Activated naive CD8-positive, alpha-beta T cell treated with anti-CD3 and anti-CD28 coated beads, Interleukin-2, amount 50 U/mL, for 16 hours (primary cell): ENCODE data around the gene LGR5.

Experiments
- DNase-seq: peaks from one replicate; pipeline ENCODE4 v3.0.0-alpha.2; 2020; ENCODE audit warnings: low read depth, low spot score

The LGR5 gene

DNA sequence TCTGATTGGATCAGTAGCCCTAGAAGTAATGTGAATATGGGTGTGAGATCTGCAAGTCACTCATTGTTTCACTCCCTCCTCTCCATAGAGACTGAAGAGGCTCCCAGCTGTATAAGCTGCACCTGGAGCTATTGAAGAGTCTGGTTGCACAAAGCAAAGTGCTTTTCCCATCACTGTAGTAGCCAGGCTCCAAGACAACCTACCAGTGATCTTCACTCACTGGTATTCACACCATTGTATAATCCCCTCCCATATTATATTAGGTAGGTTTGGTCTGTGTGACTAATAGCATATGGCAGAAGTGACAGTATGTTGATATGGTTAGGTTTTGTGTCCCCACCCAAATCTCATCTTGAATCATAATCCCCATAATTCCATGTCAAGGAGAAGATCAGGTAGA is 159.6 kb downstream of the LGR5 start:
- DNase-seq, result no peak

DNA sequence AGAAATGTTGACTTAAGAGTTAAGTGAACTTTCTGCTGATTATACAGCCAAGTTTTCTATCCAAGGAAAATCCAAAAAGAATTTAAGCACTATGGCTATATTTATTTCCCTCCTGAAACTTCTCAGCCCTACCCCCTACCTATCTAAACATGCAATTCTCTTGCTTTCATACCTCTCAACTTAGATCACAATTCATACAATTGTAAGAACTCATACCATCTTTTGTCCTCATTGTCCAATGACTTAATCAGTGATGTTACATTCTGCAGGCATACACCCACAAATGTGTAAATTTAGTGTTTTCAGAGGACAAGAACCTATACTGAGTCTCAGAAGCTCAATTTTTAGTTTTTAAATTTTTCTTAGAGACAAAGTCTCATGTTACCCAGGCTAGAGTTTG is 161.9 kb downstream of the LGR5 start:
- no peak for DNase-seq

DNA sequence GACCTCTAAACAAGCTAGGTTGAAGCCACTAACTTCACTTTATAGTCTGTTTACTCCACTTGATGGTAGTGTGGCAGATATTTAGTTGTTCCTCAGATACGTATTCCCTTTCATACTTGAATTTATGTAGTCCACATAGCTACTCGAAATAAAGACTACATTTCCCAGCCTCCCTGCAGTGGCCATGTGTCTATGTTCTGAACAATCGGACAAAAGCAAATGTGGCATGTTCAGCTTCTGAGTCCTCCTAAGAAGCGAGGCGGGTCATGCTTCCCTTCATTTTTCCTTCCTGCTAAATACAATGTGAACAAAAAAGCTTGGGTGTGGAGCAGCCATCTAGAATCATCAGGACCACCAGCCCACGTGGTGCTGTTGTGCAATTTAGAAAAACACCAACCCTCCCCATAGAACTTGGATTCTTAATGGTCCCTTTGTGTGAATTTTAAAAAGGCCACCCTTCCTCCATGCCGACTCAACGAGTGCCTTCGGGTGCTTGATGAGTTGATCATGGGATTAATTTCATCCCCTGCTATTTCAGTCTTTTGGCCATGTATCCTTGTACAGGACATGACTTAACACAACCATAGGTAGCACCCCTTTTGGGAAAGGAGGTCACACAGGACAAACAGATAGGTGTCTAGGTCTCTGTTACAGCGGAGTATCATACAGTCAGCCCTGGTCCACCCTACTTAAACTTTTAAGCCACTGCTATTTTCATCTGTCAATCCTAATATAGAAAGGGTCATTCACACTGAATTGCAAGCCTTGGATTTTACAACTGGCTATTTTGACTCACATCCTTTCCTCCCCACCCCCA is 163.4 kb downstream of the LGR5 start:
- no peak for DNase-seq

DNA sequence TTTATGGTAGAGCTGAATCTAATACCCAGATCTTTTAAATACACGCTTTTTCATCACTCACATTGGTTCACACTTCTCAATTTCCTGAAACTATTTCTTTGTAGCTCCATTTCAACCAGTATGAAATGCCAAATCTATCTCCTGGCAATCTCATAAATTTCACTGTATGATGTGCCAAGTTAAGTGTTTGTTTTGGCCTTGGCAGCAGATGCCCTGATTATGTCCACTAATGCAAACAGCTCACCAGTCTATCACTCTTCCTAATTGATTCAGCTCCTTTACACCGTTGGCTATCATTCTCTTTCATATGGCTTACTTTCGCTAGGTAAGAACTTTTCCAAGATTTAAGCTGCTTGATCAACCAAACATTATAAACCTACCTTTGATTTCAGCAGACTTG is 165.4 kb downstream of the LGR5 start:
- no peak for DNase-seq

DNA sequence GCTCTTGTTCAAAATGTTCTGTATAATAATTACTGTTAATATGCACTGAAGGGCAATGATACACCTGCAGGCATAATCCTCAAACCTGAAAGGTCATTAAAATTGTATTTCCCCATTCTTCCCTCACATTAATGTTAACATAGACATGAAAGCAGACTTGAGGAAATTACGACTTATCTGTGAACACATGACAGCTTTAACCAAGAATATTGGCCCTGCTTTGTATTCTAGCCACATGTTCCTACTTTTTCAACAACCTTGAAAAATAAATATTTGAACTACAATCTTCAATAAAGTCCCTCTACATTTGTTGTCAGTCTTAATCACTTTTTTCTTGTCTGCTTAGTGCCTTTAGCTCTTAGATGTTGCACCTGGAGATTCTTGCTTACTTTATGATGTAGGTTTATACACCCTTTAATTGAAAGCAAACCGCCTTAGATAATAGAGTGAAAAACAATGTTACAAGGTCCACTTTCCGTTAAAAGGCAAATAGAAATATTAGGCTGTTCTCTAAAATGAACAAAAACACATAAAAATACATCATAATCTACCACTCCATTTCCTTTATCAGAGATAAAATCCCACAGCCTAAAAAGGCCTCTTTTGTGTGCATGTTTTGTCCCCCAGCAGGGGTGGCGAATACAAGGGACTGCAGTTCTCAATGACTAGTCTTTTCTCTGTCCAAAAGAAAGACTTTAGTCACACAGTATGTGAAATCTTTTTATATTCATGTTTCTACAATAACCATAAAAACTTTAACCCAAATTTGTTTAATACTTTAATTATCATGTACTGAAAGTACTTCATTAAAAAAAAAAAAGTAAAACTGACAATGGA is 168.1 kb downstream of the LGR5 start:
- DNase-seq, result no peak

DNA sequence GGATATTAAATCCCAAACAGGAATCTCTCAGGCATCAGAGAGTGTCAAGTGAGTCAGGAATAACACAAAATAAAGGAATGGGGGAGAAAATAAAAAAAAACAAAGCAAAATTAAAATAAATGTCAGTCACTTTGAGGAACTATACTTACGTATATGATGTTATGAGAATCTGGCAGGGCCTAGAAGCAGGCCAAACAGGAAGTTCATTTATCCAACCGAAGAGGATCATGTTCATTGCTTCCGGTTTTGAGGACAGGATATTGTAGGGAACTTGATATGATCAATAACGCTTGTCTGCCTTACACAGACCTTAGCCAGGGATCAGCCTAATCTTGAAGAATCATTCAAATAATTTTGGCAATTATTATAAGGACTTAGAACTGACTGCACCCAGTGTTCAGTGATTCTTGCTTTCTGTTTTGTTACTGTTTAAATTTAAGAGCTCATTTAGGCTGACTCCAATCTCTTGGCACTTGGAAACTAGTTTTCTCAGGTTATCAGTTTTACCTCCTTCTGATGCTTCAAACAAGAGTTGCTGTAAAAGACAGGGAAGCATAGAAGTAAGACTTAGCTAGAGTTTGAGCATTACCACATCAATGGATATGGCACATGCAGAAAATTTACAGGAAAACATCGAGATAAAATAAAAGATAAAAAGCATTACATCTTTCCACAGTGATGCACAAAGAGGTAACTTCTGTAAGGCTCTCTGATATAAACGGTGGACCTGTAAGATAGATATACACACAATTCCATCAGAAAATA is 170.6 kb downstream of the LGR5 start:
- no peak for DNase-seq

DNA sequence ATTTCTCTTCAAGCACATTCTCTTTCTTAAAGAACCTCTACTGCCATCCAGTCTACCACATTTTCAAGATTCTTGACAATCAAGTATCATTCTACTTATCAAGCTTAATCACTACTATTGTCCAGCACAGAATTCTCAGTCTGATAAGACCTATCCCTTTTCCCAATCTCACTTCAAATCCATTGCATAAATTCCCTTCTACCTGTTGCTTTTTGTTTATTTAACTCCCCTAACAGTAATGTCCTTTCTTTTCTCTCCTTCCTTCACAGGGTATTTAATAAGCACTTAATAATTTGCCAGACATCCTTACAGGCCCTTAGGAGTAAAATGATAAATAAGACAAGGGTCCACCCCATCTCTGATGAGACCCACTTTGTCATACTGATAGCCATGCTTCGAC is 182.3 kb downstream of the LGR5 start:
- DNase-seq, result no peak

DNA sequence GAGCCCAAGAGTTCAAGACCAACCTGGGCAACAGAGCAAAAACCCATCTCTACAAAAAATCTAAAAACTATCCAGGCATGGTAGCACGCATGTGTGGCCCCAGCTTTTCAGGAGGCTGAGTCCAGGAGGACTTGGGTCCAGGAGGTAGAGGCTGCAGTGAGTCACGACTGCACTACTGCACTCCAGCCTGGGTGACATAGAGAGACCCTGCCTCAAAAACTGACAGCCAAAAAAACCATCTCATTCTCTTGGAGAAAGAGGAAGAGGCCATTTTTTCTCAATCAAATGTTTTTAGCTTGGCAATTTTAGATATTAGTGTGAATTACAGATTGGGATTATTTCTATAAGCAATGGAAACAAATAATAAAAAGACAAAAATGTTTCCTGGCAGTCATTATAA is 185.9 kb downstream of the LGR5 start:
- no peak for DNase-seq

DNA sequence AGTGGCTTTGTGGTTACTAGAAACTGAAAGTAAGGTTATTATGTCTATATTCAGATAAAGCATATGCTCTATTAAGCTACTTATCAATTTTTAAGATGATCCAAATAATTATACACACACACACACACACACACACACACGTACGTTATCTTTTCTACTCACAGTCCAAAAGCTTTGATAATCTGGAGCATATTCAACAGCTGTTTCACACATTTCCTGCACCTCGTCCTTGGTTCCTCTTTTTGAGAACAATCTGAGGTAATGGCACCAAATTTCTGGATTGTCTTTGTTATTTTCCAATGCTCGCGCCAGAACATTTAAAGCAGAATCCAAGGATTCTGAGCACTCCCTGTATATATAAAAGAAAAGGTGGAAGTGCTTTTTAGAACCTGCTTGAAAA is 186.5 kb downstream of the LGR5 start:
- no peak for DNase-seq

DNA sequence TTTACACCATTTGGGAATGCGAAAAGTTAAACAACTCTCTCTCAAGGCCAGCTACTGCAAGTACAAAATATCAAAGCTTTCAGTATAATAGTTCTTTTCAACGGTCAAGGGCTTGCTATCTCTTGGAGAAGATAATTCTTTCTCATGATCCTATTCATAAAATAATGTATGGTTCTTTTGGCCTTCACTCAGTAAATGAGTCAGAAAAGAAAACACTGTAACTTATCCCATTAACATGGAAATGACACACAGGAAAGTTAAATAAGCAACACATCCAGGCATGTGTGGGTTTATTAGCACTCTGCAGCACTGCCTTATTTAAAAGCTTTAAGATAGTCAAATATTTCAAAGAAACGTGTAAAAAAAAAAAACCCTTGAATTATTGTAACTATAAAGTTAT is 187.2 kb downstream of the LGR5 start:
- no peak for DNase-seq

DNA sequence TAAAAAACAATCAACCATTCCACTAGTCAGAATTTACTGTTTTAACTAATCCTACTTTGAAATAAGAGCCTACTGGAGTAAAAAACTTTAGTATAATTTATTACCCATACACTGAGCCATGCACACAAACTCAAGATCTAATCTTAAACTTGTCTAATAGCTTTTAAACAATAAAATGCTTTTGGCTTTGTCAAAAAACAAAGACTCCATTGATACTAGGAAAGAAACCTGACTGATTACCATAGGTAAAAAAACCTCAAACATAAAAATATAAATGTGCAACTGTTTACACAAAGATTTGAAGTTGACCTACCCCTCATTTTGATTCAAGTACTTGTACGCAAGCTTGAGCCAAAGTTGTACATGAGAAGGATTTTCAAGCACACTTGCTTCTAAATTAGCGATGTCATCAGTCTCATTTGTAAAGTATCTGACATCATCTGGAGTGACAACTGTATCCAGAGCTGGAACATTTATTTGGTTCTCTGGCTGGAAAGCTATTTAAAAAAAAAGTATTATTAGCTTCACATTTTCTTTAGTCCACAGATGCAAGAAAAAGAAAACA is 187.9 kb downstream of the LGR5 start:
- DNase-seq, result no peak
